HG03378 (cell line): ENCODE measurements around the gene CC2D1A.

Experiments used
- ATAC-seq: cut with Tn5 transposase; IDR thresholded peaks from one replicate; pipeline ENCODE4 v1.9.1; 2021; ENCODE audit warnings: mild to moderate bottlenecking, moderate library complexity; ENCODE audit not compliant: unreplicated experiment

Gene CC2D1A

DNA sequence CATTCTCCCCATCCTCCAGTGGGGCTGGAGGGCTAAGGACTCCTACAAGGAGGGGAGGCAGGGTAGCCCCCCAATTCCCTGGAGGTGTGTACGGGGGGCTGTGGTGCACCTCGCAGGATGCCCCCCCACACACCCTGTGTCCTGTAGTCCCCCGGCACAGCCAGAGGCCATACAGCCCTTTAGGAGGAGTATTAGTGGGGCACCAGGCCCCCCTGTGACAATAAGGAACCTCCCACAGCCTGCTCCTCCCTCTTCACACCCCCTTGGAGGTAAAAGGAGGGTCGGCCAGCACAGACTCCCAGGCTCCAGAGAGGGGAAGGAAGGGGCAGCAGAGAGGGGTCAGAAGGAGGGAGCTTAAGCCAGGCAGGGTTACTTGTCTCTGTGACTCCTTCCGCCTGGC is 29.2 kb upstream of the CC2D1A start, which contains the start of gene NANOS3:
Gene NANOS3, plus strand, starts transcription at position 301 of the 400 bp plus-strand sequence. CDS start 115 bp downstream, outside the sequence.
- ATAC-seq, result no peak

DNA sequence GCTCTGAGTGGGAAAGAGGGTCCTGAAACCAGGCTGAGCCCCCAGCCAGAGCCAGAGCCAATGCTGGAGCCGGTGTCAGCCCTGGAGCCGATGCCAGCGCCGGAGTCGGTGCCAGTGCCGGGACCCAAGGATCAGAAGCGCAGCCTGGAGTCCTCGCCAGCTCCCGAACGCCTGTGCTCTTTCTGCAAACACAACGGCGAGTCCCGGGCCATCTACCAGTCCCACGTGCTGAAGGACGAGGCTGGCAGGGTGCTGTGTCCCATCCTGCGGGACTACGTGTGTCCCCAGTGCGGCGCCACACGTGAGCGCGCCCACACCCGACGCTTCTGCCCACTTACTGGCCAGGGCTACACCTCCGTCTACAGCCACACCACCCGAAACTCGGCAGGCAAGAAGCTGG is 28.7 kb upstream of the CC2D1A start:
- ATAC-seq, result no peak

DNA sequence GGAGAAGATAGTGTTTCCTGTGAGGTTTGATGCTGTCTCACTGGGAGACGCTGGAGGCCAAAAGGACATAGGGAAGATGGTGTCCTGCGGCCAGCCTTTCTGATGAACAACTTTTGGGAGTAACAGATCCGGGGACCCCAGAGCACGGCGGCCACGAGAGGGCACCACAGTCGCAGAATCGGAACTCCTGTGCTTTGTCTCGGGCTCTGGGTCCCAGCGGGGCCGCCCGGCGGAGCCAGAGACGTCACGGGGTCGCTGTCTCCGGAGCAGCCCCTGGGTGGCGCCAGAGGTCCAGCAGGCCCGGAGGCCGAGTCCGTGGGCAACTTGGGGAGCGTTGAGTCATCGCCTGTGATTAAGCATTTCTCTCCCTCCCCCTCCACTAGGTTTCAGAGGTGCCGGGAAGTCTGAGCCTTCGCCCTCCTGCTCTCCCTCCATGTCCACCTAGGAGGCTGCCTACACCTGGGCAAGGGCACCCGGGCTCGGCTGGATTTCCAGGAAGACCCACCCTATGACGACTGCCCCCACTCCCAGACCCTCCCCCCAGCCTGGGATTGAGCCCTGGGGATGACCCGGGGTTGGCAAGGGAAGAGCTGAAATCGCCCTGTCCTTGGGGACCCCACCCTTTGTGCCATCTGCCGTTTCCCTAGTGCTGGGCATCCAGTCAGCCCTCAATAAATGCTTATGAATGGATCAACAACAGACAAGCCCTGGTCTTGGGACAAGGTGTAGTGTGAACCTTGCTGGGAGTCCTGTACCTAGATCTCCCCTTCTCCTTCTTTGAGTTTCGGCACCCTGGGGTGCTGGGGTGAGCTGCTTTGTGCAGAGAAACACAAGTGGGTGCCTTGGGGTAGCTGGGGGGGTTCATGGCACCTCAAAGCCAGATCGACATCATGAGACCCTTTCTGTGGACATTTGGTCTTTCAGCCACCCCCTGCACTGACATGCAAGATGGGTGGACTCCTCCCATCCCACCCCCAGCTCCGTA is 25.6 kb upstream of the CC2D1A start:
- ATAC-seq, result peak; percentile 71

DNA sequence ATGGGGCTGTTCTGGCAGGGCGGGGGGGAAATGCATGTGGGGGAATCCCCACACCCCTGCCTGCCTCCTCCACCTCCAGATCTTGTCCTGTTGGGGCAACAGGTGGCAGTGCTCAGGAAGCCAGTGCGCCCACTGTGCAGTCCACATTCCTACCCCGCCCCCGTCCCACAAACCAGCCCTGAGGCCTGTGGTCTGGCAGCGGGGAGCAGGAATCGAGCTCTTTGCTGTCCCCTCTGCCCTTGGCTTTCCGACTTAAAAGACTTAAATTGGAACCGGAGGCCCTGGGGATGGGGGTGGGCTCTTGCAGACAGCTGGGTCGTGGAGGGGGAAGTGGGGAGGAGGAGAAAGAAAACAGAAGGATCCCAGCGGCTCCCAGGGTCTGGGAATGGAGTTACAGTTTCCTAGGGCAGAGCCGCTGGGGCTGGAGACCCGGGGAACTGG is 24.7 kb upstream of the CC2D1A start:
- no peak for ATAC-seq

DNA sequence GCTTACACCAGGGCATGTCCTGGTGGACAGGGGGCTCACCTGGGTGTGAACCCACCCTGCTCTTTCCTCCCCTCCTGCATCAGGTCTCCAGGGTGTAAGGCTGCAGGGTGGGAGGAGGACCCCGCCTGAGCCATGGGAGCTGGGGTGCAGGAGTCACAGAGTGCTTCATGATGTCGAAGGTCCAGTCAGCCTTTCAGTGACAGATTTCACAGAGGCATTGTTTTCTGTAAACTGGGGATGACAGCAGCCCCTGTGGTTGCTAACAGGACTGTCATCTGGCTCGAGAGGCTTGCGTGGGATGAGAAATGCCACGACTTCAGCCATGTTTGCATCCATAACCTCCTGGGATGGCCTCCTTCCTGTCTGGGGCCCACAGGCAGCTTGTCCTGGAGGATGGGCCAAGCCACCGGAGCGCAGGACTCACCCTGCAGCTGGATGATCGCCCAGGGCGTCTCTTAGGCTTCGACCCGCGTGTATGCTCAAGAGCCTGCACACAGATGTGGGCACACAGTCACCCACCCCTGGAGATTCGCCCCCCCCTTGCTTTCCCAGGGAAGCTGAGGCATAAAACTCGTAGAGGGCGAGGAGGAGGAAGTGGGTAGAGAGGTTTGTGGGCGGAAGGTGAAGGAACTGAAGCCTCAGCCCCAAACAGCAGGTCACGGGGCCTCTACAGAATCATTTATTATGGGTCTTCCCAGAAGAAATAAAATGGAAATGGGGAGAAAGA is 24.1 kb upstream of the CC2D1A start:
- ATAC-seq, result no peak

DNA sequence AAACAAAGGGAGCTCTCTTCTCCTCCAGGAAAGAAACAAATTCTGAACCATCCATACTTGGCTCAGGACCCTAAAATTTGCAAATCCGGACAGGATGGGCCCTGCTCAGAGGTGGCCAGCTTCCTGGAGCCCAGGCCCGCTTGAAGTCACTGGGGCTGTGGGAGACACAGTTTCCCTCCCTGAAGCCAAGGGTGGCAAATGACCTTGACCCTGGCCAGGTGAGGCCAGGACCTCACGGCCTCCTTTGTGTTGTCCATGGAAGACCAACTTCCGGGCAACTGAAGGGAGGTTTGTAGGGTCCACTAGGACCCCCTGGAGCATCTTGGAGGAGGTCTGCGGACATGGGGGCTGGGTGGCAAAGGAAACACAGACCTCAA is 23.6 kb upstream of the CC2D1A start:
- no peak for ATAC-seq

DNA sequence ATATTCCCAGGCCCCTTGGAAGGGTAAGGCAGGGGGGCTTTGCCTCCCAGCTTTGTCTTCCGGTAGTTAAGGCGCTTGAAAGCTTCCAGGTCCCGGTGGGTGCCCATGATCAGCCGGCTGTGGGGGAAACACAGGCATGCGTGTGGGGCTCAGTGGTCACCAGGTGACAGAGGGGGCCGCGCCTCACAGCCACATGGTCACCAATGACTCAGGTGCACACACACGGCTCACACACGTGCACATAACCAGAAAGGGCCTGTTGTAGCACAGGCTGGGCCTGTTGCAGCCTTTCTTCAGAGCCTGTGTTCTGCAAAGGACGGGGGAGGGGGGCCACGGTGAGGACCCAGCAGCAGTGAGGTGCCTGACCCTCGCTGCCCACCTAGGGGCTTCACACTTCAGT is 23.2 kb upstream of the CC2D1A start:
- ATAC-seq, result no peak

DNA sequence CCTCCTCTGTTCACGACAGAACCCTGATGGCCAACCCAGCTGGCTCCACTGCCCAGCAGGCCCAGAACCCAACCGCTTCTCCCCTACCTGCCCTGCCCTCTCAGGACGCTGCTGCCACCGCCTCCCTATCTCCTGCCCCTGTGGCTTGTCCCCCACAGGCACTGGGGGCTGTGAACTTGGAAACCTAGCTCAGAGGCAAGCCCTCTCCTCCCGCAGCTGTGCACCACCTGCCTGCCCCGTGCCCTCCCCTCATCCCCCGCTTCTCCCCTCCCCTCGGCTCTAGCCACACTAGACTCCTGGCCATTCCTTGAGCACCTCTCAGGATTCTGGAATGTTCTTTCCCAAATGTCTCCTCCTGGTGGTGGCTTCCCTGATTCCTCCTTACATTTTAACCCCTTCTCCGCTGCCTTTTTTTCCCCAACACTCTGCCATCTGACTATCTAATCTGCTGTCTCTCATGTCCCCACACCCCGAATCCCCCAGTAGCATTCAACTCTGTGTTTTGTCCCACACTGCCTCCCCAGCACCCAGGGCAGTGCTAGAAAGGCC is 22.4 kb upstream of the CC2D1A start:
- ATAC-seq, result no peak

DNA sequence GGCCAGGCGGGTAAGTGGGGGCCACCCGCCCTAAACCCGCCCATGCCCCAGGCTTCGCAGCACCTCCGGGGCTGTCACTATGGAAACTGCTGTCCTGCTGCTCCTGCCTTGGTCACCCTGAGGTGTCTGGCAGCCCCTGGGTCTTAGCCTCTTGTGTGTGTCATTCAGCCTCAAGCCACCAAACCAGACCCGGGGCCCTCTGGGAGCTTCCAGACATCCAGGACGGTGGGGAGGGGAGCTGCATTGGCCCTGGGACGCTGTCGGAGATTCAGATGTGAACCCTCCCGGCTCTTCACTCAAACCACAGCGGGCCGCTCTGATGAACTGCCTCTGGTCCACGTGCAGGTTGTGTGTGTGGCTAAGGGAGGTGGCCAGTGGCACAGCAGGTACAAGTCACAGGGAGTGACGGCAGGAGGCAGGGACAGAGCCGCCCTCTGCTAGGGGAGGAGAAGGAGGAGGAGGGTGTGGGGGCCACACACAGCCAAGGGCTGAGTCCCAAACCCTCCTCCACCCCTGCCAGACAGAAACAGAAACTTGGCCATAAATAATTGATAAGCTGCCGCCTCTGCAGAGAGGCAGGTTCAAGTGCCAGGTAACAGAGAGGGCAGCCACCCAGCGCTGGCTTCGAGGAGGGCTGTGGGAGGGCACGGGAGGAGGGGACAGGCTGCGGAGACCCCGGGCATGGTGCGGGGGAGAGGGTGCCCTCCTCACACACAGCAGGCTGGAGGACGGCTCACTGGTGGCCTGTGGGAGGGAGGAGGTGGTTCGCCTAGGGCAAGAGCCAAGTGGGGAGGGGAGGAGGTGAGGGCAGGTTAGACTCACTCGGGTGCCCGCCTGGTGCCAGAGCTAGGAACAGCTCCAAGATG is 21.0 kb upstream of the CC2D1A start:
- ATAC-seq, result no peak

DNA sequence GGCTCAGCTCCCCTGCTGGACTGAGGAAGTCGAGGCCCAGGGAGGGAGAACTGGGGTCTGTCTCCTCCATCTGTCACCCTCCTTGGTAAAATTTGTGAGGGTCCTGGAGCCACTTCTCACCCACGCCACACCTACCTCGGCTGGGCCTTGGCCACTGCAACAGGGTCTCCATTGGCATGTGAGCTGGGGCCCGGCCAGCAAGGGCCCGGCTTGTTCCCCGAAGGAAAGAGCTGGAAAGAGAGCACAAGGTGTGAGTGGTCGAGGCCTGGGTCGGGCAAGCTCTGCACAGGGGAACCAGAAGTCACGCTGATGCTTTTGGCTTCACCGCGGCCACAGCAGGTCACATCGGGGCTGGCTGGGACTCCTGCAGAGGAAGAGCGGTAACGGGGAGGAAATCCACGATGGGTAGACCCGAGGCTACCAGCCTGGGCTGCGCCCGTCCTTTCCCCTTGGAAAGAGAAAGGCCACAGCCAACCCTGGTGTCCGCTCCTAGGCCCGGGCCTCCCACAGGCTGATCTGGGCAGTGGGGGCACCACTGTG is 20.1 kb upstream of the CC2D1A start:
- ATAC-seq, result no peak

DNA sequence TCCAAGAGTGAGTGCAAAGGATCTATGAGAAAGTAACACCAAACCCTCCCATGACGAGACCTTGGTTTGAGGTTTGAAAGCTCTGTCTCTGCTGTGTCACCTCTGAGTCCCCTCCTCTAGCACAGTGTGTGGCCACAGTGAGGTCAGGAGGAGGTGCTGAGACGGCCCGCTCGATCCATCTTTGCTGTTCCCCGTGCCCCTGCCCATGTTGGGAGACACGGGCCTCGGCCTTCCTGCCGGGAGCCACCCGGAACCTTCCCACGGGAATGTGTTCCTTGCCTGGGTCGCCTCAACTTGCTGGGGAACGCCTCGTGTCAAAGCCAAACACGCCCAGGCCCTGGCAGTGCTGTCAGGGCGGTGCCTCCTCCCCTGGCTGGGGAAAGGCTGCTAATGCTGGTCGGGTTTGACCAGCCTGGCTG is 19.0 kb upstream of the CC2D1A start:
- ATAC-seq, result no peak

DNA sequence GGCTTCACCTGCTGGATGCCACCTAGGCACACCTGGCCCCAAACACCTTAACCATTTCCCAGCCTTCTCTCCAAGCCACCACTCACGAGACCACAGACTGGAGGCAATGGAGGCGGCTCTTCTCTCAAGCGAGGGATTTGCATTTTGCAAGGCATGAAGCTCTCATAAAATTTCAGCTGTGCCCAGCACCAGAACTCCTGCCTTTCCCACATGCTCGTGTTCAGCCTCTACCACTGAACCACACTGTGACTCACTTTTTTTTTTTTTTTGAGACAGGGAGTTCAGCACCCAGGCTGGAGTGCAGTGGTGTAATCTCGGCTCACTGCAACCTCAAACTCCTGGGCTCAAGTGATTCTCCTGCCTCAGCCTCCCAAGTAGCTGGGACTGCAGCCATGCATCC is 18.5 kb upstream of the CC2D1A start:
- no peak for ATAC-seq

DNA sequence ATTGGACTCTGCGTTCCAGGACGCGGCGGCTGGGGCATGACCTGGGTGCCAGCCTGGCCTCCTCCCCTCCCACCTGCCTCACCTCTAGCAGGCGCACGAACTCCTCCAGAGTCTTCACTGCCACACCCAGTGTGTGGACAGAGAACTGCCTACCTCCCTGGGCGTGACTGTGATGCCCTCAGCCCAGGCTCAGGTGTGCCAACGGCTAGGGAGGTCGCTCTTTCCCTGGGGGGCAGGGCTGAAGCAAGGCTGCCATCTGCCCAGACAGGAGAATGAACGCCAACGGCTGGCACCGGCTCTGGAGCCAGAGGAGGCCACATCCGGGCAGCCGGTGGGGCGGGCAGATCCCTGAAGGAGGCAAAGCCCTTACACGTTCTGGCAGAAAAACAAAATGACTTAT is 17.7 kb upstream of the CC2D1A start:
- no peak for ATAC-seq

DNA sequence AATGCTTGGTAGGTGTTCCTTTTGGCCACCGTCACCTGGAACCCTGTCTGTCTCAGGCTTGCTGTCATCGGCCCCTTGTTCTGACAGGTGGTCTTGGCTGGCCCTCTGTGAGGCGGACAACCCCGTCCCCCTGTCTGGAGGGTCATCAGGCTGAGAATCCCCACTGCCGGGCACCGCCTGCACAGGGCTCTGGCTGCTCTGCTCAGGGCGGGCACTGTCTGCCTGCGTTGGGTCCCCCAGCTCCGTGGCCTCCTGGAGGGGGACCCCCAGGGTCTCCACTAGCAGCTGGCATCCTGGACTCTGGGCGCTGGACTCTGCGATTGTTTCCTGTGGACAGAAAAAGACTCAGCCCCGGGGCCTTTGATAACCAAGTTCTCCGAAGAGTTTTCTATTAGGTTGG is 15.9 kb upstream of the CC2D1A start:
- no peak for ATAC-seq

DNA sequence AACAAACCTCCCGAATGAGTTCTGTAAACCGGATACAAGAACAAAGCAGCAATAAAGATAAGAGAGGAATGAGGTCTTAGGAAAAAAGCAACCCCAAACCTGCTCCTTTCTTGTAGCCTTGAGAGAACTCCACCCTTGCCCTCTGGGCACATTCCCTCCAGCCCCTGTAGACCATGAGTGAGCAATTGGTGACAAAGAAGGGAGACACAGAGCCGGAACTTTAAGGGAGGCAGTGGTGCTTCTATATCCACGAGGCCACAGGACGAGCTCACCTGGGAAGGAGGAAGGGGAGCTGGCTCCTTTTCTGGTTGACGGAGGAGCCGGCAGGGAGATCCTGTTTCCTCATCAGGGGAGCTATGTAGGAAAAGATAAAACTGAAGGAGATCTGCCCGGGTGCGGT is 13.1 kb upstream of the CC2D1A start:
- ATAC-seq, result no peak

DNA sequence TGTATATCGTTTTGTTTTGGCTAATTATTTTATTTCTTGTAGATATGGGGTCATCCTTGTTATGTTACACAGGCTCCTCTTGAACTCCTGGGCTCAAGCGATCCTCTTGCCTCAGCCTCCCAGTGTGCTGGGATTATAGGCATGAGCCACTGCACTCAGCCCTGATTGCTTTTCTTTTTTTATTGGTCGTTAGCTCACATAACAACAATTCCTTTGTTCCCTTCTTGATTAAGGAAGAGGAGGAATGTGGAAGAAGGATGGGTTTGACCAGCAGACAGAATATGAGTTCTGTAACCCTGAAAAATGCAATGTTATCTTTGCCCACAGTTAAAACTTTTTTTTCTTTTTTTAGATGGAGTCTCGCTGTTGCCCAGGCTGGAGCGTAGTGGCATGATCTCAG is 11.4 kb upstream of the CC2D1A start:
- ATAC-seq, result no peak

DNA sequence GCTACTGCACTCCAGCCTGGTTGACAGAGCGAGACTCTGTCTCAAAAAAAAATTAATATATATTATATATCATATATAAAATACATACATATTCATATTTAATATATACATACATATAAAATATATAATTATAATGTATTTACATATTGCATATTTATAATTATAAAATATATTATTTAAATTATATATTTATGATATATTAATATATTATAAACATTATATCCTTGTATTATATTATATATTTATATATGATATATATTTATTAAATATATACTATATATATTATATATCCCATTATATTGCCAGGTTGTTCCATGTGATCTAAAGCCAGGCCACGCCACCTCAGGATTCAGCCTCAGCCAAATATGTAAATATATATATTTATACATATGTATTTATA is 9.8 kb upstream of the CC2D1A start:
- ATAC-seq, result no peak

DNA sequence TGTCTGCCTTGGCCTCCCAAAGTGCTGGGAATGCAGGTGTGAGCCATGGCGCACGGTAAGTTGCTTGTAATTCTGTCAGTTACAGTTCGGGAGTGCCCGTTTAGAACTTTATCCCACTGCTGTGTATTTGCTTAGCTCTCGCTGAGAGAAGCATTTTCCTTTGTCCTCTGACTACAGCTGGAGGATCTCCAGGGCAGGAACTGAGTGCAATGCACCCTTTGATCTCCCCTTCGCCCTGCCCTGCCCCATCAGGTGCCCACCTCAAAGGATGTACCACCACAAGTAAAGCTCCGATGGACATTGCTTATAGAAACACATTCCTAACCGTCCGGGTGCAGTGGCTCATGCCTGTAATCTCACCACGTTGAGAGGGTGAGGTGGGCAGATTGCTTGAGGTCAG is 6.6 kb upstream of the CC2D1A start:
- no peak for ATAC-seq

DNA sequence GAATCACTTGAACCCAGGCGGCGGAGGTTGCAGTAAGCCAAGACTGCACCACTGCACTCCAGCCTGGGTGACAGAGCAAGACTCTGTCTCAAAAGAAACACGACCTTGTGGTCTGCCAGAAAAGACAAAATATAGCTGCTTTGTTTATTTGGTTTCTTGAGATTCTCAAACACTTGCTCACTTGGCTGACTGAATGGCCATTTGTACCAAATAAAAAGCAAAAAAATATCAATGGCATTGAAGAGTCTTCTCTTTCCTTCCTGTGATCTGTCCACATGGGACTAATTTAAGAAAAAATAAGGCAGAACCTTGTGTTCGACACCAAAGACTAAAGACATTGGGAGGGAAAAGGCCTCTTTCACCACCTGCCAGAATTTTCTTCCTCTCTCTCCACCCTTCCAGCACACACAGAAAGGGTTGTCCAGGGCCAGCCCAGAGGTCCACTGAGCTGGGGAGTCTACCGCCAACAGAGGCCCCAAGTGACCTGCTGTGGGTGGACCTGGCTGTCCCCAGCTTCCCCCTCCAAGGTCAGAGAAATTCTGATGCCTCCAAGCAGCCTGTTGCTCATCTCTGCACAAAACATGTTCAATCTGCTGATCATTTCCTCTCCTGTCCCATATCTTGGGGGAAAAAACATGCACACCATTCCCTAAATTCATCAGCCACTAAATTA is 6.0 kb upstream of the CC2D1A start:
- ATAC-seq, result no peak

DNA sequence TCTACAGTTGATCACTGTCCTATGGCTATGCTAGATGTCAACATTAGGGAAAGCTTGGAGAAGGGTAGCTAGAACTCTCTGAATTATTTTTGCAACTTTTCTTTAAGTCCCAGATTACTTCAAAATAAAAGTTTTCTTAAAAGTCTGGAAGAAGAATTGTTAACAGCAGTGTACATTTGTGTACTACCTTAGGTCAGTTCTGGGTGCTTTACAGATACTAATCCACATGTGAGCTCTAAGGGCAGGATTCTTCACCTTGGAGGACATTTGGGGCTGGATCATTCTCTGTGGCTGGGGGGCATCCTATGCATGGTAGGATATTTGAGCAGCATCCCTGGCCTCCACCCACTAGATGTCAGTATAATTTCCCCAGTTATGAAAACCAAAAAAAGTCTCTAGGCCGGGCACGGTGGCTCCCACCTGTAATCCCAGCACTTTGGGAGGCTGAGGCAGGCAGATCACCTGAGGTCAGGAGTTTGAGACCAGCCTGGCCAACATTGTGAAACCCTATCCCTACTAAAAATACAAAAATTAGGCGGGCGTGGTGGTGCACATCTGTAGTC is 2.9 kb upstream of the CC2D1A start:
- no peak for ATAC-seq
